ENCODE results near the gene KAT8. TPM values are rescaled to one million over a fixed set of nuclear protein-coding genes. Genes with fewer than 3 reads are reported as not detected.
"Not testable (repeated sequence)": the region's sequence is repeated elsewhere in the genome, so short reads cannot be mapped to it uniquely, and the experiment has no call there.

KAT8 gene
- total RNA-seq, 1 donor from 2014 or later: 33.5 TPM

DNA sequence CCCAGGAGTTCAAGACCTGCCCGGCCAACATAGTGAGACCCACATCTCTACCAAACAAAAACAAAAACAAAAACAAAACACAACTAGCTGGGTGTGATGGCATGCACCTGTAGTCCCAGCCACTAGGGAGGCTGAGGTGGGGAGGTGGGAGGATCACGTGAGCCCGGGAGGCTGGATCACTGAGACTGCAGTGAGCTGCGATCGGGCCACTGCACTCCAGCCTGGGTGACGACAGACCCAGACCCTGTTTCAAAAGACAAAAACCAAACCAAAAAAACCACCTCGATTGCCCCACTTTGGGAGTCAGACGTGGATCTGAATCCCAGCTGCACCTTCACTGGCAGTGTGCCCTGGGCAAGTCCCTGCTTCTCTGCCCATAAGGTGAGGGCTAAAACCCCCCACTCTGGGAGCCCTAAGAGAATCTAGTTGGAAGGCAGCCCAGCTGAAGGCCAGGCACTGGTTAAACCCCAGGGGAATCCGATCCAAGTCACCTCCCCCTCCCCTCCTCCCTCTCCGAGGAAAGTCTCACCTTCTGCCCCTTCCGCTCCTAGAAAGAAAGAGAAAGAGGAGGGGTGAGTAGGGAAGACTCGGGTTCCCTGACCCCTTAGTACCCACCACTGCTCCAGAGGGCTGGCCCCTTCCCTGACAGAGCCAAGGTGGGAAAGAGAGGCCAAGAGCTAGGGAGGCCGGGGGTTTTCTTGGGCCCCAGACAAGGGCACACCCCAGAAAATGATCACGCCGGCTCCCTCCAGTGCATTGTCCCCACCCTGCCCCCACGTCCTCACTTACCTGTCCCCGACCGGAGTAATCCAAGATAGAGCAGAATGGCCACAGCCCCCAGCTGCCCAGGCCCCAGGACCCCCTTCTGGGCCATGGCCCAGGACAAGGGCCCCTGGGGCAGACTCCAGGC lies 17.4 kb downstream of the KAT8 start:
- Mint-ChIP-seq H3K27ac (ENCODE audit: unreplicated experiment) (peak overlapping the region; percentile 18), H3K4me3 (ENCODE audit: unreplicated experiment) (peak overlapping the region; percentile 50), H3K27me3 (ENCODE audit: low read depth, unreplicated experiment) (peaks cover 6% of the 10 kb centered on the region), H3K9me3 (ENCODE audit: unreplicated experiment) (peaks cover 2% of the 10 kb centered on the region), H3K4me1 (ENCODE audit: low read depth, unreplicated experiment) (peaks cover 9% of the 10 kb centered on the region), H3K36me3 (ENCODE audit: low read depth, unreplicated experiment) (peaks cover 6% of the 10 kb centered on the region)
- Histone ChIP-seq H3K9ac (ENCODE audit: low read length) (no peak overlapping the region), H2AFZ (ENCODE audit: low read depth, low read length) (no peak overlapping the region), H3K27me3 (ENCODE audit: insufficient read depth, low read length) (no peaks in the 10 kb centered on the region), H3K4me3 (ENCODE audit: insufficient read depth, low read depth, low read length) (no peak overlapping the region), H3K27ac (ENCODE audit: low read depth, low read length) (no peak overlapping the region), H3K36me3 (ENCODE audit: insufficient read depth, low read length) (no peaks in the 10 kb centered on the region), H3K4me2 (ENCODE audit: low read length) (peak overlapping the region; percentile 22), H4K20me1 (ENCODE audit: insufficient read depth, low read length) (no peaks in the 10 kb centered on the region), H3K9me3 (ENCODE audit: insufficient read depth, low read depth, low read length) (no peaks in the 10 kb centered on the region), H3K4me1 (ENCODE audit: insufficient read depth, low read length) (peaks cover 25% of the 10 kb centered on the region), H3K79me2 (ENCODE audit: insufficient read depth, low read length) (no peaks in the 10 kb centered on the region)
- no peak for DNase-seq (ENCODE audit: low read depth)
- no peak for FAIRE-seq
- no peak for TF ChIP-seq EZH2 (IDR thresholded peaks at IDR 0.05; ENCODE audit: insufficient read depth, low read length)

DNA sequence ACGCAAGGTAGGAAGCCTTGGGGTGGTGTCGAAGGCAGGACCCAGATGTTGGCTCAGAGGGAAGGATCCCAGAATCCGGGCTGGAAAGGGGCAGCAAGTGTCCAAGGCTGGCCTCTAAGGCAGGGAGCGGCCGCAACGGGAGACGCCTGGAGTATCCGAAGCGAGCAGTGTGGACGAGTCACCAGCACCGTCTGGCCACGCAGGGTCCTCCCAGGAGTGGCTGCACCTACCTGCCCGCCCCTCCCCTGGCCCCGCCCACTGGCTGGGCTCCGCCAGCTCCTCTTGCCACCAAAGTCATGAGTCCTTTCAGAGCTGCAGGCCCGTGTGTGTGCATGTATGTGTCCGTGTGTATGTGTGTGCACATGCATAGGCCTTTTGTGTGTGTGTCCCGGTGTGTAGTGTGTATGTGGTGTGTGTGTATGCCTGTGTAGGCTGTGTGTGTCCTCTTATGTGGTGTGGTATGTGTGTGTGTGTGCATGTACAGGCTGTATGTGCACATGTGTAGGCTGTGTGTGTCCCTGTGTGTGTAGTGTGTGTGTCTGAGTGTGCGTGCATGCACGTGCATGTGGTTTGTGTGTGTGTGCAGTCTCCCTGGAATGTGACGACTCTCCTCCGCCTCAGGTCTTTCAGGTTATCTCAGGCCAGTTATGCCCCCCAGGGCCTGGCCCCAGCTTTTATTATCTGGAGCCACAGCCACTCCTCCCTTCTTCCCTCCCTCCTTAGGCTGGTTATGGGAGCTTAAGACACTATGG lies 18.2 kb downstream of the KAT8 start, which contains the start of gene PRSS8:
Gene PRSS8 (minus strand): TSS at position 193 of the 752 bp plus-strand sequence. CDS start 229 bp downstream, outside the sequence.
- TF ChIP-seq EZH2 (IDR thresholded peaks at IDR 0.05; ENCODE audit: insufficient read depth, low read length) (no peak), CTCF (IDR thresholded peaks at IDR 0.05; ENCODE audit: insufficient read depth, low read depth, low read length) (no peak)
- H3K4me3 ChIP-seq (ENCODE audit: insufficient read depth, low read depth, low read length): no peak within 1 kb of the TSS
- no peak for DNase-seq (ENCODE audit: low read depth)
- H3K4me1 Mint-ChIP-seq (ENCODE audit: low read depth, unreplicated experiment): peaks cover 9% of the 10 kb centered on the region
- no peak within 1 kb of the TSS for H3K27ac ChIP-seq (ENCODE audit: low read depth, low read length)
- H3K4me2 ChIP-seq (ENCODE audit: low read length): peak within 1 kb of the TSS; percentile 22
- H3K9me3 Mint-ChIP-seq (ENCODE audit: unreplicated experiment): peaks cover 2% of the 10 kb centered on the region
- no peak for FAIRE-seq
- no peaks in the 10 kb centered on the region for H4K20me1 ChIP-seq (ENCODE audit: insufficient read depth, low read length)
- peaks cover 6% of the 10 kb centered on the region for H3K27me3 Mint-ChIP-seq (ENCODE audit: low read depth, unreplicated experiment)
- no peaks in the 10 kb centered on the region for H3K79me2 ChIP-seq (ENCODE audit: insufficient read depth, low read length)
- peaks cover 25% of the 10 kb centered on the region for H3K4me1 ChIP-seq (ENCODE audit: insufficient read depth, low read length)
- no peak within 1 kb of the TSS for H2AFZ ChIP-seq (ENCODE audit: low read depth, low read length)
- peak within 1 kb of the TSS; percentile 50 for H3K4me3 Mint-ChIP-seq (ENCODE audit: unreplicated experiment)
- no peaks in the 10 kb centered on the region for H3K27me3 ChIP-seq (ENCODE audit: insufficient read depth, low read length)
- no peak within 1 kb of the TSS for H3K9ac ChIP-seq (ENCODE audit: low read length)
- H3K27ac Mint-ChIP-seq (ENCODE audit: unreplicated experiment): peak within 1 kb of the TSS; percentile 18
- H3K9me3 ChIP-seq (ENCODE audit: insufficient read depth, low read depth, low read length): no peaks in the 10 kb centered on the region
- peaks cover 6% of the 10 kb centered on the region for H3K36me3 Mint-ChIP-seq (ENCODE audit: low read depth, unreplicated experiment)
- no peaks in the 10 kb centered on the region for H3K36me3 ChIP-seq (ENCODE audit: insufficient read depth, low read length)

GRCh38 chr16:31136287-31136662 lies 18.8 kb downstream of the KAT8 start:
- Mint-ChIP-seq H3K4me3 (ENCODE audit: unreplicated experiment) (no peak overlapping the region), H3K4me1 (ENCODE audit: low read depth, unreplicated experiment) (peaks cover 9% of the 10 kb centered on the region), H3K36me3 (ENCODE audit: low read depth, unreplicated experiment) (peaks cover 3% of the 10 kb centered on the region), H3K9me3 (ENCODE audit: unreplicated experiment) (peaks cover 2% of the 10 kb centered on the region), H3K27ac (ENCODE audit: unreplicated experiment) (no peak overlapping the region), H3K27me3 (ENCODE audit: low read depth, unreplicated experiment) (peaks cover 6% of the 10 kb centered on the region)
- FAIRE-seq: no peak
- Histone ChIP-seq H3K79me2 (ENCODE audit: insufficient read depth, low read length) (no peaks in the 10 kb centered on the region), H3K9ac (ENCODE audit: low read length) (no peak overlapping the region), H3K9me3 (ENCODE audit: insufficient read depth, low read depth, low read length) (no peaks in the 10 kb centered on the region), H3K27ac (ENCODE audit: low read depth, low read length) (no peak overlapping the region), H2AFZ (ENCODE audit: low read depth, low read length) (no peak overlapping the region), H3K27me3 (ENCODE audit: insufficient read depth, low read length) (no peaks in the 10 kb centered on the region), H3K4me2 (ENCODE audit: low read length) (no peak overlapping the region), H3K36me3 (ENCODE audit: insufficient read depth, low read length) (no peaks in the 10 kb centered on the region), H3K4me3 (ENCODE audit: insufficient read depth, low read depth, low read length) (no peak overlapping the region), H3K4me1 (ENCODE audit: insufficient read depth, low read length) (peaks cover 25% of the 10 kb centered on the region), H4K20me1 (ENCODE audit: insufficient read depth, low read length) (no peaks in the 10 kb centered on the region)
- DNase-seq (ENCODE audit: low read depth): no peak
- TF ChIP-seq CTCF (IDR thresholded peaks at IDR 0.05; ENCODE audit: insufficient read depth, low read depth, low read length) (no peak), EZH2 (IDR thresholded peaks at IDR 0.05; ENCODE audit: insufficient read depth, low read length) (no peak)

DNA sequence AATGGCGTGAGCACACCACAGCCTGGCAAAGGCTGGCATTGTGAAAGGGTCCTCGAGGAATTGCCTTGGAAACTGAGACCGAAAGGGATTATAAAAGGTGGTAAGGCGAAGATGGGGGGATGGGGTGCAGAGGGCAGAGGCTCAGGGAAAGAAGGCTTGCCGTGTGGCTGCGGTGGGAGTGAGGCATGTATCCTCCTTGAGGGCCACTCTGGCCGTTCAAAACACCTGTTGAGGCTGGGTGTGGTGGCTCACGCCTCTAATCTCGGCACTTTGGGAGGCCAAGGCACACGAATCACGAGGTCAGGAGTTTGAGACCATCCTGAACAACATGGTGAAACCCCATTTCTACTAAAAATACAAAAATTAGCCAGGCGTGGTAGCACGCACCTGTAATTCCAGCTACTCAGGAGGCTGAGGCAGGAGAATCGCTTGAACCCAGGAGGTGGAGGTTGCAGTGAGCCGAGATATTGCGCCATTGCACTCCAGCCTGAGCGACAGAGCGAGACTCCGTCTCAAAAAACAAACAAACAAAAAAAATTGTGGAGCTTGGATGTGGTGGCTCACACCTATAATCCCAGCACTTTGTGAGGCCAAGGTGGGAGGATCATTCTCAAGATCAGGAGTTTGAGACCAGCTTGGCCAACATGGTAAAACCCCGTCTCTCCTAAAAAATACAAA lies 19.5 kb downstream of the KAT8 start:
- not testable (repeated sequence) for H3K79me2 ChIP-seq (ENCODE audit: insufficient read depth, low read length); H3K9me3 Mint-ChIP-seq (ENCODE audit: unreplicated experiment); H3K27me3 ChIP-seq (ENCODE audit: insufficient read depth, low read length); H3K9ac ChIP-seq (ENCODE audit: low read length); H3K36me3 Mint-ChIP-seq (ENCODE audit: low read depth, unreplicated experiment); H4K20me1 ChIP-seq (ENCODE audit: insufficient read depth, low read length); H3K27me3 Mint-ChIP-seq (ENCODE audit: low read depth, unreplicated experiment); H3K4me3 ChIP-seq (ENCODE audit: insufficient read depth, low read depth, low read length); H3K36me3 ChIP-seq (ENCODE audit: insufficient read depth, low read length); H3K9me3 ChIP-seq (ENCODE audit: insufficient read depth, low read depth, low read length); H3K27ac ChIP-seq (ENCODE audit: low read depth, low read length); H3K27ac Mint-ChIP-seq (ENCODE audit: unreplicated experiment); H3K4me3 Mint-ChIP-seq (ENCODE audit: unreplicated experiment); DNase-seq (ENCODE audit: low read depth); H3K4me2 ChIP-seq (ENCODE audit: low read length); H2AFZ ChIP-seq (ENCODE audit: low read depth, low read length); FAIRE-seq
- peaks cover 13% of the 10 kb centered on the region for H3K4me1 Mint-ChIP-seq (ENCODE audit: low read depth, unreplicated experiment)
- H3K4me1 ChIP-seq (ENCODE audit: insufficient read depth, low read length): peaks cover 31% of the 10 kb centered on the region
